GM06990 (cell line): Measurements from ENCODE around the gene HSD17B13.

ENCODE experiments used
- DNase-seq: peaks from one replicate; pipeline ENCODE4 v3.0.0-alpha.2; 2011; ENCODE audit not compliant: insufficient read length; ENCODE audit errors: extremely low read depth
- H3K27me3 ChIP-seq: replicated peaks from 2 replicates; pipeline ENCODE4 v1.6.0; 2011; ENCODE audit warnings: low read length; ENCODE audit not compliant: control insufficient read depth, insufficient read depth
- H3K36me3 ChIP-seq: 2 replicates; pipeline ENCODE4 v1.5.1; 2011; ENCODE audit warnings: low read length; ENCODE audit not compliant: control insufficient read depth, insufficient read depth
- H3K4me3 ChIP-seq: replicated peaks from 2 replicates; pipeline ENCODE4 v1.5.1; 2011; ENCODE audit warnings: low read depth, mild to moderate bottlenecking, control low read depth, low read length
- TF ChIP-seq, protein P1 (sequence below): IDR thresholded peaks from 2 replicates; pipeline ENCODE4 v1.5.1; 2011; ENCODE audit warnings: low read length, control low read depth, mild to moderate bottlenecking, inconsistent platforms; ENCODE audit not compliant: insufficient read depth, poor library complexity, severe bottlenecking

Gene HSD17B13

DNA sequence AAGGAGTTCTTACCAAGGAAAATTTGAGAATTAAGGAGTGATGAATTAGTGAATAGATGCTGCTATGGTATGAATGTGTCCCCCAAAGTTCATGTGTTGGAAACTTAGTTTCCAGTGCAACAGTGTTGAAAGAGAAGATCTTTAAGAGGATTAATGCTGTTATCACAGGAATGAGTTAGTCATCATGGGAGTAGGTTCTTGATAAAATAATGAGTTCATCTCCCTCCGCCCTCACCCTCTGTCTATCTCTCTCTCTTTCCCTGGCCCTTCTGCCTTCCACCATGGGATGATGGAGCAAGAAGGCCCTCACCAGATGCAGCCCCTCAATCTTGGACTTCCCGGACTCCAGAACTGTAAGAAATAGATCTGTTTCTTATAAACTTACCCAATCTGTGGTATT, 64.0 kb downstream of the HSD17B13 start:
- TF ChIP-seq, protein P1, sequence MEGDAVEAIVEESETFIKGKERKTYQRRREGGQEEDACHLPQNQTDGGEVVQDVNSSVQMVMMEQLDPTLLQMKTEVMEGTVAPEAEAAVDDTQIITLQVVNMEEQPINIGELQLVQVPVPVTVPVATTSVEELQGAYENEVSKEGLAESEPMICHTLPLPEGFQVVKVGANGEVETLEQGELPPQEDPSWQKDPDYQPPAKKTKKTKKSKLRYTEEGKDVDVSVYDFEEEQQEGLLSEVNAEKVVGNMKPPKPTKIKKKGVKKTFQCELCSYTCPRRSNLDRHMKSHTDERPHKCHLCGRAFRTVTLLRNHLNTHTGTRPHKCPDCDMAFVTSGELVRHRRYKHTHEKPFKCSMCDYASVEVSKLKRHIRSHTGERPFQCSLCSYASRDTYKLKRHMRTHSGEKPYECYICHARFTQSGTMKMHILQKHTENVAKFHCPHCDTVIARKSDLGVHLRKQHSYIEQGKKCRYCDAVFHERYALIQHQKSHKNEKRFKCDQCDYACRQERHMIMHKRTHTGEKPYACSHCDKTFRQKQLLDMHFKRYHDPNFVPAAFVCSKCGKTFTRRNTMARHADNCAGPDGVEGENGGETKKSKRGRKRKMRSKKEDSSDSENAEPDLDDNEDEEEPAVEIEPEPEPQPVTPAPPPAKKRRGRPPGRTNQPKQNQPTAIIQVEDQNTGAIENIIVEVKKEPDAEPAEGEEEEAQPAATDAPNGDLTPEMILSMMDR: no peak
- Histone ChIP-seq H3K27me3 (no peaks in the 10 kb centered on the region), H3K36me3 (no peaks in the 10 kb centered on the region), H3K4me3 (no peak overlapping the region)
- no peak for DNase-seq

DNA sequence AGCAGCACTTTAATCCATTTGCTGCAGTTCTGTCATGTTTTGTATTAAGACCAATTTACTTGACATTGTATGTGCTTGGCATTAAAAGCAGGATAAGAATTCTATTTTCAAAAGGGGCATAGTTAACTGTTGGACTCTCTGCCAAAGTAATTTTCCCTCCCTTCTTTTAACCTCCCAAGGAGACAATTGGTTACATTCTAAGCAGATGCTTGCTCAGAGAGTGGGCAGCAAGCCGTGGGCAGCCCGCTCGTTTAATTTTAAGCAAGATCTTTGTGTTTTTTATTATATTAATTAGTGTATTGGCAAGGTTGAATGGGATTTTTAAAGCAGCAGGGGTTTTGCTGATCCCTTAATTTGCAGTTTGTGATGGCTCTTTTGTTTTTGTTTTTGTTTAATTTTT, 65.2 kb downstream of the HSD17B13 start:
- H3K27me3 ChIP-seq: no peaks in the 10 kb centered on the region
- no peak for DNase-seq
- no peaks in the 10 kb centered on the region for H3K36me3 ChIP-seq
- H3K4me3 ChIP-seq: no peak overlapping the region
- TF ChIP-seq, protein P1: no peak

DNA sequence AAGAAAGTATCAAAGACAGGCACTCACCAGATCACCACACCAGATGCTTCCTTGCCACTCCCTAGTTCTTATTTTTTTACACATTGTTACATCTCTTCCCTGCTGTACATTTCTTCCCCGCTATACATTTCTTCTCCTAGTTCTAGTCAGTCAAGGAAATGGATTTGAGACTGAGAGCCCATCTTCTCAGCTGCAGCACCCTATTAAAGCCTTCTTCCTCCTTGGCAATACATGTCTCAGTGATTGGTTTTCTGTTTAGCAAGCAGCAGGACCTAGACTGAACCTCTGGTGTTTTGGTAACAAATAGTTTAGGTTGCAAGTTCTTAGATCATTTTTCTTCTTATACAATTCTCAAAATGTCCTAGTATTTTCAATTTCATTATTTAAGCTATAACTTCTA, 66.9 kb downstream of the HSD17B13 start:
- no peak for DNase-seq
- Histone ChIP-seq H3K36me3 (no peaks in the 10 kb centered on the region), H3K4me3 (no peak overlapping the region), H3K27me3 (no peaks in the 10 kb centered on the region; the same call in 1 of the 2 replicates)
- TF ChIP-seq, protein P1: no peak
